Activated CD4-positive, alpha-beta T cell treated with anti-CD3 and anti-CD28 coated beads for 36 hours (primary cell): ENCODE data around the gene CRISP1. TPM values are rescaled to one million over a fixed set of nuclear protein-coding genes. Genes with fewer than 3 reads are reported as not detected.
"Not testable (repeated sequence)": the region's sequence is repeated elsewhere in the genome, so short reads cannot be mapped to it uniquely, and the experiment has no call there.

Experiments used
- ATAC-seq: fragments of 200-7000 bp; cut with Tn5 transposase; one replicate; pipeline ENCODE4 v1.10.0; 2021; ENCODE audit warnings: mild to moderate bottlenecking, moderate library complexity
- CTCF ChIA-PET: fragments of 350-600 bp; sonication (Branson Sonifier 250); formaldehyde crosslinking; loops from one replicate; lab custom pipeline; 2021; ENCODE audit warnings: antibody characterized with exemption; lab: Charles Lee
- POLR2A ChIA-PET: fragments of 350-600 bp; sonication (Branson Sonifier 250); formaldehyde crosslinking; loops from one replicate; lab custom pipeline; 2021; ENCODE audit warnings: antibody characterized with exemption, inconsistent platforms; lab: Charles Lee
- DNase-seq: peaks from one replicate; pipeline ENCODE4 v3.0.0-alpha.2; 2020
- H3K27ac Mint-ChIP-seq: one replicate; pipeline ENCODE4 v1.8.0; 2021; ENCODE audit warnings: mixed read lengths
- H3K27me3 Mint-ChIP-seq: one replicate; pipeline ENCODE4 v1.8.0; 2021; ENCODE audit warnings: mixed read lengths
- H3K36me3 Mint-ChIP-seq: one replicate; pipeline ENCODE4 v1.8.0; 2021; ENCODE audit warnings: low read depth, mixed read lengths
- H3K4me1 Mint-ChIP-seq: one replicate; pipeline ENCODE4 v1.8.0; 2021; ENCODE audit warnings: mixed read lengths
- H3K4me3 Mint-ChIP-seq: one replicate; pipeline ENCODE4 v1.8.0; 2021; ENCODE audit warnings: mild to moderate bottlenecking, moderate library complexity, mixed read lengths
- H3K9me3 Mint-ChIP-seq: one replicate; pipeline ENCODE4 v1.8.0; 2021; ENCODE audit warnings: low read depth, mixed read lengths
- intact Hi-C, 2 experiments: fragments of 100-400 bp; cut with DNase I in 1 of 2; cut with micrococcal nuclease in 1 of 2; formaldehyde crosslinking; loops; one replicate each; pipeline versions ENCODE4 v1.14.2 to v1.15.1; 2022 to 2024; cut with DNase I, micrococcal nuclease
- total RNA-seq, 2 experiments: library from RNA; stranded (reverse); gene quantifications; one replicate each; pipeline ENCODE4 v1.2.3, GENCODE V29; 2021

CRISP1 gene
- total RNA-seq, result not detected

- Mint-ChIP-seq H3K9me3 (peaks cover 2% of the 10 kb centered on the region), H3K36me3 (no peaks in the 10 kb centered on the region), H3K27me3 (no peaks in the 10 kb centered on the region), H3K27ac (no peak within 1 kb of the TSS), H3K4me3 (no peak within 1 kb of the TSS), H3K4me1 (no peaks in the 10 kb centered on the region)
- CTCF ChIA-PET, result no interaction called here
- POLR2A ChIA-PET, result no interaction called here
- no peak for DNase-seq
- intact Hi-C loops, result no loop called here
- no peak for ATAC-seq
These were observed at the start of gene CRISP1 for GRCh38 chr6:49866485-49866943. TSS of gene CRISP1 (minus strand) at chr6:49866535. CDS start at chr6:49857400, 9,135 bp downstream.

GRCh38 chr6:49915035-49915434 is 48.7 kb upstream of the CRISP1 start:
- POLR2A ChIA-PET, result no interaction called here
- Mint-ChIP-seq H3K4me1 (no peaks in the 10 kb centered on the region), H3K9me3 (no peaks in the 10 kb centered on the region), H3K27me3 (no peaks in the 10 kb centered on the region), H3K4me3 (no peak overlapping the region), H3K36me3 (no peaks in the 10 kb centered on the region), H3K27ac (no peak overlapping the region)
- CTCF ChIA-PET, result no interaction called here
- no peak for ATAC-seq
- intact Hi-C loops, result no loop called here
- DNase-seq, result no peak

GRCh38 chr6:49913636-49914375 is 47.5 kb upstream of the CRISP1 start:
- H3K27ac Mint-ChIP-seq, result no peak overlapping the region
- no peak overlapping the region for H3K4me3 Mint-ChIP-seq

GRCh38 chr6:49912196-49912595 is 45.9 kb upstream of the CRISP1 start:
- Mint-ChIP-seq H3K9me3 (no peaks in the 10 kb centered on the region), H3K27ac (no peak overlapping the region), H3K4me1 (no peaks in the 10 kb centered on the region), H3K36me3 (no peaks in the 10 kb centered on the region), H3K4me3 (no peak overlapping the region), H3K27me3 (no peaks in the 10 kb centered on the region)
- ChIA-PET POLR2A (no interaction called here), CTCF (no interaction called here)
- ATAC-seq, result no peak
- no peak for DNase-seq
- intact Hi-C loops, result no loop called here

More at GRCh38 chr6:49913636-49914375, 47.5 kb upstream of the CRISP1 start:
- no peak for ATAC-seq
- intact Hi-C loops, result no loop called here
- DNase-seq, result no peak
- POLR2A ChIA-PET, result interaction anchor here (0.6 kb wide), 1 partner anchor 233 kb away, joined by 5 read pairs; no protein-coding TSS in a partner anchor
- H3K36me3 Mint-ChIP-seq, result no peaks in the 10 kb centered on the region
- H3K9me3 Mint-ChIP-seq, result no peaks in the 10 kb centered on the region
- CTCF ChIA-PET, result interaction anchor here (0.7 kb wide), 1 partner anchor 25 kb away, joined by 3 read pairs; no protein-coding TSS in a partner anchor
- no peaks in the 10 kb centered on the region for H3K4me1 Mint-ChIP-seq
- H3K27me3 Mint-ChIP-seq, result no peaks in the 10 kb centered on the region

- no peak for DNase-seq
- no peak overlapping the region for H3K27ac Mint-ChIP-seq
- CTCF ChIA-PET, result no interaction called here
- no peaks in the 10 kb centered on the region for H3K27me3 Mint-ChIP-seq
- no peak overlapping the region for H3K4me3 Mint-ChIP-seq
- intact Hi-C loops, result no loop called here
- no peaks in the 10 kb centered on the region for H3K36me3 Mint-ChIP-seq
- no peaks in the 10 kb centered on the region for H3K4me1 Mint-ChIP-seq
- POLR2A ChIA-PET, result no interaction called here
- no peaks in the 10 kb centered on the region for H3K9me3 Mint-ChIP-seq
- no peak for ATAC-seq
These were observed 44.9 kb upstream of the CRISP1 start for GRCh38 chr6:49911252-49911651.

- POLR2A ChIA-PET, result no interaction called here
- Mint-ChIP-seq H3K27ac (no peak overlapping the region), H3K9me3 (no peaks in the 10 kb centered on the region), H3K27me3 (no peaks in the 10 kb centered on the region), H3K4me3 (no peak overlapping the region), H3K4me1 (no peaks in the 10 kb centered on the region), H3K36me3 (no peaks in the 10 kb centered on the region)
- no peak for ATAC-seq
- no peak for DNase-seq
- CTCF ChIA-PET, result no interaction called here
- intact Hi-C loops, result no loop called here
These were observed 43.2 kb upstream of the CRISP1 start for GRCh38 chr6:49909563-49909962.

GRCh38 chr6:49906526-49906925 is 40.2 kb upstream of the CRISP1 start:
- Mint-ChIP-seq H3K27ac (no peak overlapping the region), H3K4me3 (no peak overlapping the region), H3K36me3 (no peaks in the 10 kb centered on the region), H3K9me3 (no peaks in the 10 kb centered on the region), H3K4me1 (no peaks in the 10 kb centered on the region), H3K27me3 (no peaks in the 10 kb centered on the region)
- CTCF ChIA-PET, result interaction anchor here (0.7 kb wide), 1 partner anchor 10 kb away, joined by 3 read pairs; no protein-coding TSS in a partner anchor
- DNase-seq (no peak), ATAC-seq (no peak)
- POLR2A ChIA-PET, result no interaction called here
- intact Hi-C loops, result no loop called here

GRCh38 chr6:49905296-49905695 is 39.0 kb upstream of the CRISP1 start:
- H3K27me3 Mint-ChIP-seq, result no peaks in the 10 kb centered on the region
- H3K27ac Mint-ChIP-seq, result no peak overlapping the region
- ChIA-PET CTCF (interaction anchor here (0.7 kb wide), 1 partner anchor 1837 kb away, joined by 3 read pairs; no protein-coding TSS in a partner anchor), POLR2A (no interaction called here)
- H3K4me3 Mint-ChIP-seq, result no peak overlapping the region
- H3K36me3 Mint-ChIP-seq, result no peaks in the 10 kb centered on the region
- DNase-seq, result no peak
- ATAC-seq, result no peak
- intact Hi-C loops, result no loop called here
- no peaks in the 10 kb centered on the region for H3K4me1 Mint-ChIP-seq
- no peaks in the 10 kb centered on the region for H3K9me3 Mint-ChIP-seq

GRCh38 chr6:49902856-49903255 is 36.5 kb upstream of the CRISP1 start:
- no peaks in the 10 kb centered on the region for H3K9me3 Mint-ChIP-seq
- H3K27ac Mint-ChIP-seq, result no peak overlapping the region
- DNase-seq (no peak), ATAC-seq (no peak)
- no peaks in the 10 kb centered on the region for H3K4me1 Mint-ChIP-seq
- intact Hi-C loops, result no loop called here
- no peaks in the 10 kb centered on the region for H3K36me3 Mint-ChIP-seq
- ChIA-PET CTCF (no interaction called here), POLR2A (no interaction called here)
- H3K4me3 Mint-ChIP-seq, result no peak overlapping the region
- H3K27me3 Mint-ChIP-seq, result no peaks in the 10 kb centered on the region

GRCh38 chr6:49898904-49899566 is 32.7 kb upstream of the CRISP1 start:
- CTCF ChIA-PET, result no interaction called here
- H3K4me3 Mint-ChIP-seq, result no peak overlapping the region
- H3K36me3 Mint-ChIP-seq, result no peaks in the 10 kb centered on the region
- intact Hi-C loops, result no loop called here
- no peak overlapping the region for H3K27ac Mint-ChIP-seq
- H3K4me1 Mint-ChIP-seq, result no peaks in the 10 kb centered on the region
- no peaks in the 10 kb centered on the region for H3K27me3 Mint-ChIP-seq
- no peak for DNase-seq
- POLR2A ChIA-PET, result no interaction called here
- H3K9me3 Mint-ChIP-seq, result peaks cover 7% of the 10 kb centered on the region
- peak; percentile 30 for ATAC-seq

- not testable (repeated sequence) for H3K36me3 Mint-ChIP-seq, H3K27me3 Mint-ChIP-seq
These were observed 29.2 kb upstream of the CRISP1 start for GRCh38 chr6:49895553-49895952.

GRCh38 chr6:49892280-49892679 is 25.9 kb upstream of the CRISP1 start:
- Mint-ChIP-seq H3K27me3 (no peaks in the 10 kb centered on the region), H3K4me1 (no peaks in the 10 kb centered on the region), H3K36me3 (no peaks in the 10 kb centered on the region), H3K4me3 (no peak overlapping the region), H3K27ac (no peak overlapping the region), H3K9me3 (peaks cover 11% of the 10 kb centered on the region)
- no peak for DNase-seq
- ChIA-PET POLR2A (no interaction called here), CTCF (no interaction called here)
- intact Hi-C loops, result no loop called here
- ATAC-seq, result no peak

More at GRCh38 chr6:49895553-49895952, 29.2 kb upstream of the CRISP1 start:
- POLR2A ChIA-PET, H3K4me3 Mint-ChIP-seq, H3K27ac Mint-ChIP-seq, CTCF ChIA-PET, ATAC-seq, DNase-seq, intact Hi-C loops, H3K4me1 Mint-ChIP-seq: not testable (repeated sequence)
- H3K9me3 Mint-ChIP-seq, result peaks cover 11% of the 10 kb centered on the region
